H9 (cell line): ENCODE data around the gene ADAMTS13. TPM values are rescaled to one million over a fixed set of nuclear protein-coding genes. Genes with fewer than 3 reads are reported as not detected.
A peak's percentile ranks its signal among the peaks of the same experiment; 100 is the strongest.

Experiments used
- DNase-seq: peaks from one replicate; pipeline ENCODE4 v3.0.0-alpha.2; 2017
- H2AFZ ChIP-seq: one replicate; pipeline ENCODE4 v1.6.1; 2013; ENCODE audit warnings: mild to moderate bottlenecking, low read length, control low read depth, moderate library complexity
- H2AK5ac ChIP-seq: 2 replicates; pipeline ENCODE4 v1.6.1; 2013; ENCODE audit warnings: low read length, control low read depth, mixed read lengths; ENCODE audit not compliant: insufficient read length
- H2BK120ac ChIP-seq: one replicate; pipeline ENCODE4 v1.6.1; 2013; ENCODE audit warnings: low read depth, mild to moderate bottlenecking, low read length, control low read depth, inconsistent platforms; ENCODE audit not compliant: poor library complexity, severe bottlenecking
- H2BK12ac ChIP-seq: 2 replicates; pipeline ENCODE4 v1.6.1; 2013; ENCODE audit warnings: low read length, control low read depth, mixed read lengths, low read depth; ENCODE audit not compliant: insufficient read length
- H2BK15ac ChIP-seq: 2 replicates; pipeline ENCODE4 v1.6.1; 2013; ENCODE audit warnings: low read depth, low read length, control low read depth
- H2BK20ac ChIP-seq: one replicate; pipeline ENCODE4 v1.6.1; 2013; ENCODE audit warnings: low read depth, mild to moderate bottlenecking, low read length, control low read depth, inconsistent platforms; ENCODE audit not compliant: poor library complexity, severe bottlenecking
- H2BK5ac ChIP-seq: 2 replicates; pipeline ENCODE4 v1.6.1; 2013; ENCODE audit warnings: low read length, control low read depth, mixed read lengths; ENCODE audit not compliant: insufficient read length
- H3K14ac ChIP-seq: 2 replicates; pipeline ENCODE4 v1.6.1; 2013; ENCODE audit warnings: low read length, control low read depth; ENCODE audit not compliant: insufficient read depth
- H3K18ac ChIP-seq: 2 replicates; pipeline ENCODE4 v1.6.1; 2013; ENCODE audit warnings: low read depth, mild to moderate bottlenecking, mixed read lengths, low read length, control low read depth; ENCODE audit not compliant: insufficient read length
- H3K23ac ChIP-seq: 2 replicates; pipeline ENCODE4 v1.6.1; 2013; ENCODE audit warnings: low read length, control low read depth, mixed read lengths, low read depth; ENCODE audit not compliant: insufficient read length
- H3K23me2 ChIP-seq: 2 replicates; pipeline ENCODE4 v1.6.1; 2013; ENCODE audit warnings: low read depth, mild to moderate bottlenecking, mixed read lengths, low read length, control low read depth; ENCODE audit not compliant: insufficient read length, poor library complexity, severe bottlenecking
- H3K27ac ChIP-seq: 2 replicates; pipeline ENCODE4 v1.5.1; 2013; ENCODE audit warnings: low read length, control low read depth, mixed read lengths, low read depth; ENCODE audit not compliant: insufficient read length
- H3K27me3 ChIP-seq: 2 replicates; pipeline ENCODE4 v1.6.1; 2013; ENCODE audit warnings: low read length, control low read depth, inconsistent platforms; ENCODE audit not compliant: insufficient read depth
- H3K4ac ChIP-seq: 2 replicates; pipeline ENCODE4 v1.6.1; 2013; ENCODE audit warnings: low read depth, mild to moderate bottlenecking, control low read depth, inconsistent platforms, low read length, moderate library complexity
- H3K4me1 ChIP-seq: 2 replicates; pipeline ENCODE4 v1.6.1; 2013; ENCODE audit warnings: low read length, control low read depth, inconsistent platforms; ENCODE audit not compliant: insufficient read depth
- H3K4me2 ChIP-seq: 2 replicates; pipeline ENCODE4 v1.6.1; 2013; ENCODE audit warnings: low read length, control low read depth, mixed read lengths; ENCODE audit not compliant: insufficient read length, insufficient read depth
- H3K56ac ChIP-seq: 2 replicates; pipeline ENCODE4 v1.6.1; 2013; ENCODE audit warnings: low read depth, mild to moderate bottlenecking, mixed read lengths, low read length, control low read depth; ENCODE audit not compliant: insufficient read length
- H3K79me1 ChIP-seq: 2 replicates; pipeline ENCODE4 v1.6.1; 2013; ENCODE audit warnings: low read depth, mild to moderate bottlenecking, moderate library complexity, low read length, control low read depth, inconsistent platforms; ENCODE audit not compliant: insufficient read depth, poor library complexity, severe bottlenecking
- H3K79me2 ChIP-seq: 2 replicates; pipeline ENCODE4 v1.6.1; 2013; ENCODE audit warnings: low read length, control low read depth, inconsistent platforms; ENCODE audit not compliant: insufficient read depth
- H3K9ac ChIP-seq: 2 replicates; pipeline ENCODE4 v1.6.1; 2013; ENCODE audit warnings: low read length, control low read depth, mixed read lengths; ENCODE audit not compliant: insufficient read length; ENCODE audit errors: extremely low read depth
- H3K9me3 ChIP-seq: one replicate; pipeline ENCODE4 v1.6.1; 2013; ENCODE audit warnings: low read depth, low read length, inconsistent platforms; ENCODE audit not compliant: control insufficient read depth
- H3T11ph ChIP-seq: one replicate; pipeline ENCODE4 v1.6.1; 2013; ENCODE audit warnings: mild to moderate bottlenecking, low read length, control low read depth, inconsistent platforms
- H4K20me1 ChIP-seq: one replicate; pipeline ENCODE4 v1.6.1; 2013; ENCODE audit not compliant: control insufficient read depth, insufficient read length, insufficient read depth
- H4K5ac ChIP-seq: 2 replicates; pipeline ENCODE4 v1.6.1; 2013; ENCODE audit warnings: low read depth, mild to moderate bottlenecking, mixed read lengths, low read length, control low read depth; ENCODE audit not compliant: insufficient read length
- H4K8ac ChIP-seq: replicated peaks from 2 replicates; pipeline ENCODE4 v1.6.1; 2013; ENCODE audit warnings: low read length, control low read depth, mixed read lengths, low read depth; ENCODE audit not compliant: insufficient read length
- H4K91ac ChIP-seq: 2 replicates; pipeline ENCODE4 v1.6.1; 2013; ENCODE audit warnings: low read depth, mild to moderate bottlenecking, moderate library complexity, mixed read lengths, low read length, control low read depth; ENCODE audit not compliant: insufficient read length
- H3K27ac Mint-ChIP-seq, 3 experiments: 2 replicates in 2 of 3; 3 replicates in 1 of 3; pipeline ENCODE4 v1.8.0; 2020 to 2021; ENCODE audit warnings: mixed read lengths in 3 of 3, mild to moderate bottlenecking in 1 of 3, moderate library complexity in 1 of 3
- H3K27me3 Mint-ChIP-seq: 2 replicates; pipeline ENCODE4 v1.8.0; 2021; ENCODE audit warnings: low read depth, mild to moderate bottlenecking, moderate library complexity, mixed read lengths
- H3K36me3 Mint-ChIP-seq, 3 experiments: 2 replicates in 2 of 3; 3 replicates in 1 of 3; pipeline ENCODE4 v1.8.0; 2020 to 2021; ENCODE audit warnings: low read depth in 3 of 3, mixed read lengths in 3 of 3; ENCODE audit not compliant: insufficient read depth in 1 of 3
- H3K4me1 Mint-ChIP-seq, 2 experiments: 2 replicates each; pipeline ENCODE4 v1.8.0; 2020; ENCODE audit warnings: mixed read lengths in 2 of 2
- H3K4me3 Mint-ChIP-seq, 2 experiments: 2 replicates in 1 of 2; 3 replicates in 1 of 2; pipeline ENCODE4 v1.8.0; 2020 to 2021; ENCODE audit warnings: mild to moderate bottlenecking in 2 of 2, mixed read lengths in 2 of 2, moderate library complexity in 1 of 2
- H3K9me3 Mint-ChIP-seq, 2 experiments: 2 replicates in 1 of 2; 3 replicates in 1 of 2; pipeline ENCODE4 v1.8.0; 2020; ENCODE audit warnings: mild to moderate bottlenecking in 2 of 2, mixed read lengths in 2 of 2, moderate library complexity in 1 of 2
- WGBS: extraction: QIAGEN DNeasy Blood & Tissue Kit; methylation state at CpG from one replicate; pipeline ENCODE4 v1.1.7; 2013; ENCODE audit warnings: missing lambda C conversion rate, low lambda C conversion rate, mixed read lengths; ENCODE audit not compliant: insufficient read length; ENCODE audit errors: extremely low coverage; 5-methylcytosine and 5-hydroxymethylcytosine counted together
- total RNA-seq: library from RNA; stranded (reverse); gene quantifications from 2 replicates; pipeline ENCODE4 v1.2.1, GENCODE V29; 2021
- TF ChIP-seq, protein P1 (sequence below): fragments of 200-600 bp; sonication (generic); conservative IDR thresholded peaks from 3 replicates; pipeline ENCODE4 v1.8.0; 2021; ENCODE audit warnings: antibody characterized with exemption, mild to moderate bottlenecking

Gene ADAMTS13
- total RNA-seq, 1 experiment from 2014 or later, result 8.8 TPM

DNA sequence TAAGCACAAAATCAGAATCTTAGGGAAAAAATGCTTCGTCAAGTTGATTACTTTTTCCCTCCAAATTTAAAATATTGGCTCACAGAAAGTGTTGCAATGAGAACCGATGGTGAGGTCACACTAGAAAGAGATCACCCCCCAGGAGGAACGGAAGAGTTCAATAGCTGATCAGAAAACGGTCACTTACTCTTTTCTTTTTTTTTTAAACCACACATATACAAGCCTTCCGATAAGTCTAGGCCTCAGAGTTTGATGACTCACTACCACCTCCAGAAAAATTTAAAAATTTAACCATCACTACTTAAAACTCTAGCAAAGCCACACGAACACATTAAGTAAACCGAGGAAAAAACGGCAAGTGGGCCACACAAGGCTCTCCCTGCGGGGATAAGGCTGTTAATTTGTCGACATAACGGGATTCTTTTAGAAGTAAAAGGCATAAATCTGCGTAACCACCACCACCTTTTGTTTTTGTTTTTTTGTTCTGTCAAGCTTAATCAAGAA lies 47.5 kb upstream of the ADAMTS13 start:
- no peaks in the 10 kb centered on the region for H4K20me1 ChIP-seq
- H3K79me1 ChIP-seq, result peaks cover 16% of the 10 kb centered on the region
- peaks cover 42% of the 10 kb centered on the region; the same call in 1 of the 2 replicates for H3K79me2 ChIP-seq
- no peak overlapping the region for H3K56ac ChIP-seq
- H3K23ac ChIP-seq, result no peak overlapping the region
- no peak overlapping the region for H2AFZ ChIP-seq
- H3K27me3 ChIP-seq, result no peaks in the 10 kb centered on the region
- H3K9ac ChIP-seq, result peak overlapping the region; percentile 75
- no peak overlapping the region for H4K5ac ChIP-seq
- peaks cover 30% of the 10 kb centered on the region for H3K27me3 Mint-ChIP-seq
- no peak overlapping the region for H2BK15ac ChIP-seq
- no peak overlapping the region for H2BK20ac ChIP-seq
- H3K9me3 ChIP-seq, result no peaks in the 10 kb centered on the region
- peaks cover 3 to 4% of the 10 kb centered on the region in 2 experiments; a peak in 3 of 5 replicates for H3K9me3 Mint-ChIP-seq
- peaks cover 19 to 42% (median 33%) of the 10 kb centered on the region in 3 experiments; a peak in 6 of 7 replicates for H3K36me3 Mint-ChIP-seq
- no peak overlapping the region for H2AK5ac ChIP-seq
- H3K18ac ChIP-seq, result no peak overlapping the region
- no peak overlapping the region for H2BK5ac ChIP-seq
- H3K27ac ChIP-seq, result no peak overlapping the region
- no peak overlapping the region for H3T11ph ChIP-seq
- peaks cover 11 to 13% of the 10 kb centered on the region in 2 experiments for H3K4me1 Mint-ChIP-seq
- no peak overlapping the region for H2BK12ac ChIP-seq
- H3K27ac Mint-ChIP-seq, result peak overlapping the region; percentile 82 to 97 (median 95); a peak in 5 of 7 replicates
- H4K91ac ChIP-seq, result no peak overlapping the region
- H3K14ac ChIP-seq, result no peak overlapping the region
- peak overlapping the region; percentile 95 to 98 for H3K4me3 Mint-ChIP-seq
- no peak for DNase-seq
- H4K8ac ChIP-seq, result no peak overlapping the region
- WGBS, result no CpG with 5 or more reads among the region's 12 CpGs
- H3K4me2 ChIP-seq, result peak overlapping the region; percentile 98
- no peaks in the 10 kb centered on the region for H3K4me1 ChIP-seq
- H3K23me2 ChIP-seq, result peaks cover 6% of the 10 kb centered on the region
- H3K4ac ChIP-seq, result no peak overlapping the region
- TF ChIP-seq, protein P1, sequence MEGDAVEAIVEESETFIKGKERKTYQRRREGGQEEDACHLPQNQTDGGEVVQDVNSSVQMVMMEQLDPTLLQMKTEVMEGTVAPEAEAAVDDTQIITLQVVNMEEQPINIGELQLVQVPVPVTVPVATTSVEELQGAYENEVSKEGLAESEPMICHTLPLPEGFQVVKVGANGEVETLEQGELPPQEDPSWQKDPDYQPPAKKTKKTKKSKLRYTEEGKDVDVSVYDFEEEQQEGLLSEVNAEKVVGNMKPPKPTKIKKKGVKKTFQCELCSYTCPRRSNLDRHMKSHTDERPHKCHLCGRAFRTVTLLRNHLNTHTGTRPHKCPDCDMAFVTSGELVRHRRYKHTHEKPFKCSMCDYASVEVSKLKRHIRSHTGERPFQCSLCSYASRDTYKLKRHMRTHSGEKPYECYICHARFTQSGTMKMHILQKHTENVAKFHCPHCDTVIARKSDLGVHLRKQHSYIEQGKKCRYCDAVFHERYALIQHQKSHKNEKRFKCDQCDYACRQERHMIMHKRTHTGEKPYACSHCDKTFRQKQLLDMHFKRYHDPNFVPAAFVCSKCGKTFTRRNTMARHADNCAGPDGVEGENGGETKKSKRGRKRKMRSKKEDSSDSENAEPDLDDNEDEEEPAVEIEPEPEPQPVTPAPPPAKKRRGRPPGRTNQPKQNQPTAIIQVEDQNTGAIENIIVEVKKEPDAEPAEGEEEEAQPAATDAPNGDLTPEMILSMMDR, result no peak
- no peak overlapping the region for H2BK120ac ChIP-seq
